GM21515 (cell line): Measurements from ENCODE around the gene ITGA7.

ENCODE experiments used
- ATAC-seq: cut with Tn5 transposase; IDR thresholded peaks from one replicate; pipeline ENCODE4 v1.9.1; 2021; ENCODE audit not compliant: unreplicated experiment

The ITGA7 gene, protein sequence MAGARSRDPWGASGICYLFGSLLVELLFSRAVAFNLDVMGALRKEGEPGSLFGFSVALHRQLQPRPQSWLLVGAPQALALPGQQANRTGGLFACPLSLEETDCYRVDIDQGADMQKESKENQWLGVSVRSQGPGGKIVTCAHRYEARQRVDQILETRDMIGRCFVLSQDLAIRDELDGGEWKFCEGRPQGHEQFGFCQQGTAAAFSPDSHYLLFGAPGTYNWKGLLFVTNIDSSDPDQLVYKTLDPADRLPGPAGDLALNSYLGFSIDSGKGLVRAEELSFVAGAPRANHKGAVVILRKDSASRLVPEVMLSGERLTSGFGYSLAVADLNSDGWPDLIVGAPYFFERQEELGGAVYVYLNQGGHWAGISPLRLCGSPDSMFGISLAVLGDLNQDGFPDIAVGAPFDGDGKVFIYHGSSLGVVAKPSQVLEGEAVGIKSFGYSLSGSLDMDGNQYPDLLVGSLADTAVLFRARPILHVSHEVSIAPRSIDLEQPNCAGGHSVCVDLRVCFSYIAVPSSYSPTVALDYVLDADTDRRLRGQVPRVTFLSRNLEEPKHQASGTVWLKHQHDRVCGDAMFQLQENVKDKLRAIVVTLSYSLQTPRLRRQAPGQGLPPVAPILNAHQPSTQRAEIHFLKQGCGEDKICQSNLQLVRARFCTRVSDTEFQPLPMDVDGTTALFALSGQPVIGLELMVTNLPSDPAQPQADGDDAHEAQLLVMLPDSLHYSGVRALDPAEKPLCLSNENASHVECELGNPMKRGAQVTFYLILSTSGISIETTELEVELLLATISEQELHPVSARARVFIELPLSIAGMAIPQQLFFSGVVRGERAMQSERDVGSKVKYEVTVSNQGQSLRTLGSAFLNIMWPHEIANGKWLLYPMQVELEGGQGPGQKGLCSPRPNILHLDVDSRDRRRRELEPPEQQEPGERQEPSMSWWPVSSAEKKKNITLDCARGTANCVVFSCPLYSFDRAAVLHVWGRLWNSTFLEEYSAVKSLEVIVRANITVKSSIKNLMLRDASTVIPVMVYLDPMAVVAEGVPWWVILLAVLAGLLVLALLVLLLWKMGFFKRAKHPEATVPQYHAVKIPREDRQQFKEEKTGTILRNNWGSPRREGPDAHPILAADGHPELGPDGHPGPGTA

DNA sequence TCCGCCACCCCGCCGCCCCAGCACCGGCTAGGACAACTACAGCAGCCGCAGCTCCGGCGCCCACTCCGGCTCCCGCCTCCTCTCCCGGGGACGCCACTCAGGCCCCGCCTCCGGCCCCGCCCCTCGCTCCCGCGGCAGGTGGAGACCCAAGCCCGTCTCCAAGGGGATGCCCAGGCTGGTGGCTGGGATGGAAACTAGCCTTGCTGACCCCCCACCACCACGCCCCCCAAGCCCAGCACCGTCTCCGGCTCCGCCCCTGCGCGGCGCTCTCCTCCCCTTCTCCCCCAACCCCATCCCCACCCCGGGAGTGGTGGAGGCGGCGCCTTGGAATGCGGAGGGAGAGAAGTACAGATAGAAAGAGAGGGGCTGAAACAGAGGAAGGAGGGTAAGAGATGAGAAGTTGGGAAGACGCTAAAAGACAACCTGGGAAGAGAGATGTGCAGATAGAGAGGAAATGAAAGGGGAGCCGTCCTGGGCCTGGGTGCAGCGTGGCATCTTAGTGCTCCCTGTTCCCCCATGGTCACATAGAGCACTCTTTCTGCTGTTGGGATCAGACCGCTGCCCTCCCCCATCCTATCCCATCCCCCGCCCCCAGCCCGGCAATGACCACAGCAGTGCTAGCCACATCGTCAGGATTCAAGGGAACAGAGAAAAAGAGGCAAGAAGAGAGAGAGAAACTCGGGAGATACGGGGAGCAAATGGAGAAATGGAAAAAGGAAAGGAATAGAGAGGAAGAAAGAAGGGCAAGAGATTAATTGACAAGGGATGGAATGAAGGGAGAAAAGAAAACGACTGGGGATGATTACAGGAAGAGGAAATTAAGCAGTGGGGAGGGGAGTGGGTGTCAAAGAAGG lies at the start of gene ITGA7:
Gene ITGA7 (minus strand): TSS at position 64 of the 854 bp plus-strand sequence. CDS start 222 bp downstream, outside the sequence.
- ATAC-seq: peak; percentile 54

DNA sequence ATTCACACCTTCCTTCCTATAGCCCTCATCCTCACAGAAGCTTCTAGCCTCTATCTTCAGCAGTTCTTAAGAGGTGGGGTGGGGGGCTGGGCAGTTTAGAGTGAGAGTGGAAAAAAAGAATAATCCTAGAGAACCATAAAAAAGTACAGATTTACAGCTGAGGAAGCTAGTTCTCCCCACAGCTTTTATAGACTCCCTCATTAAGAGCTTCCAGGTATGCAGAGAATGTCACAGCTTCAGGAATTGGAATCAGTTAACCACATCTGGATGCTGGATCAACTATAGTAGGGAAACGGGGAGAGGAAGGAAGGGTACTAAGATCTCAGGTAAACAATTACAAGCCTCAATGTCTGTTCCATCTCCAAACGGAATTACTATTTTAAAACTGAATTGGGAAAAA lies 47.5 kb upstream of the ITGA7 start:
- ATAC-seq: no peak

DNA sequence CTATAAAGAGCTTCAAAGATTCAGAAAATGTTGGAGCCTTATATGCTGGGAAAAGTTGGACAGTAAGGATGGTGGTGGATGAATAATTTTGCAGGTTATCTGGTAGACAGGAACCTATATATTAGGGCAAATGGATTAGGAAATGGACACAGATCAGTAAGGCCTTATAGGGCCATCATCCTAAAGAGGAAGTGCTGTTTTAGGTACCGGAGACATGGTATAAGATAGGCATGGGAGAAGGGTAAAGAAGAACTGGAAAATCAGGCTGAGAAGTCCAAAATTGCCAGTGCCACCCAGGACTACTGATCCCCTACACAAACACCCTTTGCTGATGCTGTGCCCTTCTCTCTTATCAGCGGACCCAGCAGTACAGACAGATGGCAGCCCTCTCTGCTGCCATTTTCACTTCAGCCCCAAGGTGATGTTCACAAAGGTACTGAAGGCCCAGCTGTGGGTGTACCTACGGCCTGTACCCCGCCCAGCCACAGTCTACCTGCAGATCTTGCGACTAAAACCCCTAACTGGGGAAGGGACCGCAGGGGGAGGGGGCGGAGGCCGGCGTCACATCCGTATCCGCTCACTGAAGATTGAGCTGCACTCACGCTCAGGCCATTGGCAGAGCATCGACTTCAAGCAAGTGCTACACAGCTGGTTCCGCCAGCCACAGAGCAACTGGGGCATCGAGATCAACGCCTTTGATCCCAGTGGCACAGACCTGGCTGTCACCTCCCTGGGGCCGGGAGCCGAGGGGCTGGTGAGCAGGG lies 40.7 kb upstream of the ITGA7 start:
- ATAC-seq: no peak

DNA sequence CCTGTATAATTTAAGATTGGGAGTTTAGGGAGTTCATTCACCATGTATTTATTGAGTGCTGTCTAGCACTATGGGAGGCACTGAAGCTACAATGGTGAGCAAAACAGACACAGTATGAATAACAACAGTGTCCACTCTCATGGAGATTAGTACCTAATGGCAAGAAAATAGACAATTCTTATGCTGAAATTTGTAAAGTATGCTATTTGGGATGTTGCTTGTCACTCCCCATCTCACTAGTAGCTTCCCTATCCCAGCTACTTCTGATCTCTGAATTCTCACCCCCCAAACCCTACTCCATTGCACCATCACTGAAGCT lies 39.2 kb upstream of the ITGA7 start:
- ATAC-seq: no peak

DNA sequence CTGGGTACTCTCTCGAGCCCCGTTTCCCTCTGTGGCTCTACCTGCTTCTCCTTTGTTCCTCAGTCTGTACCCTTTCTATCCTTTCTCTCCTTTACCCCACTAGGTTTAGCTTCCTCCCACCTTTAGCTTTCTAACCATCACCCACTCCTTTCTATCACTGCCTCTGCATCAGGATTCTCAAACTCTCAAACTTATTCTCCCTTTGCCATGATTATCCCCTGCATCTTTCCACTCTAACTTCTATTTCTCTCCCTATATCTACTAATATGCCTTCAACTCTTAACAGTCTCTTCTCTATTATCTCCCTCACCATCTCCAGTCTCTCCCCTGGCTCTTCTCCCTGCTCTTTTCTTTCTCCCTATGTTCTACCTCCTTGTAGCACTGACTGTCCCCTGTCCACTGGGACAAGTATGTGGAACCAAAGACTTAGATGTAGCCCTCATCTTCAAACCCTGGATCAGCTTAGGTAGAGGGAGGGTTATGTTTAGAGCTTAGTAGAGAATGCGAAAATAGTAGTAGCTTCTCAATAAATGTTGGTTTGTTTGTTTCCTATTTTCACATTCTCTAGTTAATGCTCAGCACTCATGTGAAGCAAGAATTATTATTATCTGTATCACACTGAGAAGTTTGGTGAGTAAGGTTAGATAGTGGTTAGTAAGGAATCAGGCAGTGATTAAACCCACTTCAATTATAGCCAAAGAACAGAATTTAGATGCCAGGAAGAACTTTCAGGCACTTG lies 38.6 kb upstream of the ITGA7 start:
- ATAC-seq: no peak

DNA sequence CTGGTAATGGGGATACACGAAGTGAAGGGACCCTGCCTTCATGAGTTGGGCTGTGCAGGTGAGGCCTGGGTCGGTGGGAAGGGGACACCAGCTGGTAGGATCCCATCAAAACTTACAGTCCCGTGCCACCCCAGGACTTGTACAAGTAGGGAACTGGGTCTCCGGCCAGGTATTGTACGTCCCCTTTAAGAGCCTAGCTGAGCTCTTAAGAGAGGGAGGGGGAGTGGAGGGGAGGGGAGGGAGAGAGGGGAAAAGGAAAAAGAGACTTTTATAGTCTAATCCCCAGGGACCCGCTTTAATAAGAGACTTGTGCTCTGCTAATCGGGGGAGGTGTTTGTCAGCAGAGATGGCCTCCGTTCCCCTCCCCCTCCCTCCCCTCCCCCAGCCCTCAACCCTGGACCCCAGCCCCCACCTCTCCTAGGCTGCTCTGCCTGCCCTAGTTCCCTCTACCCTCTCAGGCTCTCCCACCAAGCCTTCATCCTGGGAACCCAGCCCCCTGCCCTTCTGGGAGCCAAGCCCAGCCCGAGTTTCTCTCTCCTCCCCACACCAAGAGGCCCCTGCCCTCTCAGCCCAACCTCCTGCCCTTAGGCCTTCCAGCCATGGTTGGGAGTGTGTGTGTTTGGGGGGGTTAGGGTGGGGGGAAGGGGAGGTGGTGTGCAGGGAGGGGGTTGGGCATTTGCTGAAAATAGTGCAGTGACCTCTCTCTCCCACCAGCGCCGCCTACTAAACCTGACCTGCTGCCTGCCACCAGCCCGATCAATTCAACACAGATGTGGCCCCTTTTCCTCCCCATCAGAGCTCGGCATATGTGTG lies 37.9 kb upstream of the ITGA7 start:
- no peak for ATAC-seq

DNA sequence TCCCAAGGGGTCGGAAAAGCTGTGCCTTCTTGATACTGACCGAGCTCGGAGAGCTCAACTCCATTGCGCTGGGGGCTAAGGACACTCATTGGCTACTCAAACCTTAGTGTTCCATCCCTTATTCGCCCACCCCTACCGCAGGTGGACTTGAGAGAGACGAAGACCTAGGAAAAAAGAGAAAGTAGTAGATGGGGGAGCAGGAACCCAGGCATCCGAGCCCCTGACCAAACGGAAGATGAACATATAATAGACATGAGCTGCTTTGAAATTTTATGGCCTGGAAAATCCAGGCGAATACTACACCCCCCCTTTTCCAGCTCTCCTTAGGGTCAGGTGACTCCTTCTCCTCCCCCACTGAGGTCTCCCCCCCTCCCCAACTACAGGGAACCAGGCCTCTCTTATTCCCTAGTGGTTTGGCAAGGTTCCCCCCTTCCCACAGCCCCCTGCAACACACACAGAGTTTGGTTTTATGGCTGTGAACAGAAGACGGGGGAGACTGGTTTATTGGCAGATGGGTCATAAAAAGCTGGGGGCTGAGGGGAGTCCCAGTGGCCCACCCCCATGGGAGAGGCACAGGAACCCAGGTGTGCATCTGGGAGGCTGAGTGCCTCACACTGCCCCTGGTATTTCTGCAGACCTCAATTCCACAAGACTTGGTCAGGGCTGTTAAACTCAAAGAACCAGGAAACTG lies 36.8 kb upstream of the ITGA7 start:
- no peak for ATAC-seq

DNA sequence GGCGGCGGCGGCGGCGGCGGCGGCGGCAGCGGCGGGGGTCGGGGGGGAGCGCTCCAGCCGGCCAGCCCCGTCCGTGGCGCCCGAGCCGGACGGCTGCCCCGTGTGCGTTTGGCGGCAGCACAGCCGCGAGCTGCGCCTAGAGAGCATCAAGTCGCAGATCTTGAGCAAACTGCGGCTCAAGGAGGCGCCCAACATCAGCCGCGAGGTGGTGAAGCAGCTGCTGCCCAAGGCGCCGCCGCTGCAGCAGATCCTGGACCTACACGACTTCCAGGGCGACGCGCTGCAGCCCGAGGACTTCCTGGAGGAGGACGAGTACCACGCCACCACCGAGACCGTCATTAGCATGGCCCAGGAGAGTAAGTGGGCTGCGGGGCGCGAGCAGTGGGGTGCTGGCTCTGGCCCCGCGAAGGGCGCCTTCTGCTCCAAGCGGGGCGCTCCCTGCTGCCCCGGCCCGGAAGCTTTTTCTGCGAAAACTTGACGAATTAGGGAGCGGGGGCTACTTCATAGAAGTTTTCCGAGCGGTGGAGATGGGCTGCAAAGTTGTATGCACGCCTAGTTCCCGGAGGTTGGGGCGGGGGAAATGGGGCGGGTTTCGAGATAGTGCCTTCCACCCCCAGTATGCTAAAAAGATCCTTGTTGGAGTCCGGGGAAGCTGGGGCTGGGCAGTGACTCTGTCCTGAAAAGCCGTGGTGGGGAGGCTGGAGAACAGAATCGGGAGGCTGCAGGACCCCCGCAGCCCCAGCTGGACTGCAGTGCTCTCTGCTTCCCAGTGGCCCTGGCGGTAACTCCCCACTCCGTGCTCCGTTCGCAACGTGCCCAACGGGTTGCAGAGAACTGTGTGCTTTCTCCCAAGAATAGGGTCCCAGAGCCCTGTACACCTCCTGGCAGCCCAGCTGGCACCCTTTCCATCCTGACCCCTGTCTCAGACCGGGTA lies 36.0 kb upstream of the ITGA7 start:
- no peak for ATAC-seq

DNA sequence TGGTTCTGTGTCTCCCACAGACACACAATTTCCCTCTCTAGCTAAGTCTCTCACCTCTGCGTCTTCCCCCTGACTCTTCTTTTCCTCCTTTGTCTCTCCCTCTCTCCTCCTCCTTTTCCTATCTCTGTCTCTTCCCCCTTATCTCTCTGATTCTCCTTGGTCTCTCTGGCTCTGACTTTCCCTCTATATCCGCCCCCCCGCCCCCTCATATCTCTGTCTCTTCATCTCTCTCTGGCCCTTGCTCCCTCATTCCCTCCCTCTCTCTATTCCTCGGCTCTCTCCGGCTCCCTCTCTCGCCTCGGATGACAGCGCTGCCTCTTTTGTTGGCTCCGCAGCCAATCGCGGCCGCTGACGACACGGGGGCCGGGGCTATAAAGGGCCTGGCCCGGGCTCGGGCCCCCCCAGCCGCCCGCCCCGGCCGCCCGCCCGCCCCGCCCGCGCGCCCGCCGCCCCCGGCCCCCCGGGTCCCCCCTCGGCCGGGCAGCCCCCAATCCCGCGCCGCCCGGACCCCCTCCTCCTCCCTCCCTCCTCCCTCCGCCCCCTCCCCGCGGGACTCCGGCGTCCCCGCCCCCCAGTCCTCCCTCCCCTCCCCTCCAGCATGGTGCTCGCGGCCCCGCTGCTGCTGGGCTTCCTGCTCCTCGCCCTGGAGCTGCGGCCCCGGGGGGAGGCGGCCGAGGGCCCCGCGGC lies 35.2 kb upstream of the ITGA7 start, which contains the start of gene GDF11:
Gene GDF11 (plus strand): TSS at position 404 of the 687 bp plus-strand sequence. CDS start 195 bp downstream, at position 599.
- no peak for ATAC-seq

DNA sequence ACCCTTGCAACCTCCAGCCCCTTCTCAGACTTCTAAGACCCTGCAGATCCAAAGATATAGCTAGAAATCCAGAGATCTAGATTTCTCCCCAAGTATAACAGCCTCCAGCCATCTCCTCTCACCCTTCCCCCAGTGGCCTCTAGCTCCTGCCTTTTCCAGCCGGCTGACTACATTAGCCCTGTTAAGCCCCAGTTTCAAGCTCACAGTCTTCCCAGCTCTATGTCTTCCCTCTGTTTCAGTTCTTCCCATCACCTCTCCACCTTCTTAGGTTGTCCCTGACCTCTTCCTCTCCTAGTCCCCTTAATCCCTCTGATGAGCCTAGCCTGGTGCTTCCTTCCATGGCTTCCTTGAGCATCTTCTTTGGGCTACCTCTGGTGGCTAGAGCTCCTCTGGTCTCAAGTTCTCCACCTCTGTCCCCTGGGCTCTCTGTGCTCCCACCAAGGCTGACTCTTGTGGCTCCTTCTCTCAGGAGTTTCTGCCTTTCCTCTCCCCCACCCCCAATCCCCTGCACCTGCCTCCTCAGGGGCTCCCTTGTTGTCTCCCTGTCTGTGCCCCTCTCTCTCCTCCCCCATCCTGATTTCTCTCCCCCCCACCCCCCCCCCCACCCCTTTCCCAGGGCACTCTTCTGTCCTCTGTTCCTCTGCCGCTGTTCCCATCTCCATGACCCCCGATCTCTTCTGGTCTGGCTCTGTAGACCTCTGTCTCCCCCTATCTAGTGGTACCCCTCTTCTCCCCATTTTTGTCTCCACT lies 34.4 kb upstream of the ITGA7 start:
- no peak for ATAC-seq

DNA sequence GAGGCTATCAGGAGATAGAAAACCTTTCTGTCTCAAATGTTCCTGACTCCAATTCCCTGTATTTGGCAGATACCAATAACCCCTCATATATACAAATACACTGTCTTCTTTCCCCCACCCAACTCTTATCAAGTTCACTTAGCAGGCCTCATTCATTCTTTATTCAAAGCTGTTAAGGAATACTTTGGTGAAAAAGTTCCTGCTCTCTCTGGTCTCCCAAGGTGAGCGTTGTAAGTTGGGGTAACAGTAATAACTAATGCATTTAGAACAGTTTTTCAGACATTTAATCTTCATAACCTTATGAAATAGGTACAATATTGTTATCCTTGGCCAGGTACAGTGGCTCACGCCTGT lies 31.3 kb upstream of the ITGA7 start:
- no peak for ATAC-seq

DNA sequence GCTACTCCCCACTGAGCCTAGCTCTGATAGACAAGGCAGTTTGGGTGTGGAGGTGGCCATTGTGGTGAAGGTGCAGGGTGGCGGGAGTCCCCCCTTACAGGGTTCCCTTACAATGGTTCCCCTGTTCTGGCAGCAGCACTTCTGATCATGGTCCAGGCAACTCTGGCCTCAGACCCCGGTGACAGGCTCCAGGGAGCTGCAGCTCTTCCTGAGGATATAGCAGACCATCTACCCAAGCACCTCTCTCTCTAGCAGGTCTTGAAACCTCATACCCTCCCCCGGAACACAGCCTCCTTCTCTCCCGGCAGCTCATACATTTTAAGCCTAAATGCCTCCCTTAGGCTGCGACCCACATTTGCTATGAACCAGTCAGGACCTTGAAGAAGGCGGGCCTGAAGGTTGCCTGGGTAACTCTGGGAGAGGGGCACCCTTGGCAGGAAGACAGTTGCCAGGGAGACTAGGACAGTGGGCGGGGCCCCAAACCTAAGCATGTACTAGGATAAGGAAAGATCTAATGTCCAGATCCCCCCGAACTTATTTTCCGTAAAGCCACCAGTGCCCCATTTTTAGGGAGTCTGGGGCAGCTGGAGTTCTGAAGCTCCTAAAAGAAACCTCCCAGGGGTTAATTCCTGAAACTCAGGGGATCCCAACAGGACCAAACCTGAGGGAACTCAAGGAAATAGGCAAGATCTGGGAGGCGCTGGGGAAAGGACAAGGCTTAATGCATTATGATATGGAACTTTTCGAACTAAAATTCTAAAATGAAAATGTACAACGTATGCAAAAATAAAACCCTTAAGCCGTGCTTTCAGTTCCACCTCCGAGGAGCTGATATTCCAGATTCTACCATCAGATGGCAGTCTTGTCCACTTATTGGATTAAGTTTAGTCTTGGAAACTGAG lies 30.7 kb upstream of the ITGA7 start:
- ATAC-seq: peak; percentile 83

DNA sequence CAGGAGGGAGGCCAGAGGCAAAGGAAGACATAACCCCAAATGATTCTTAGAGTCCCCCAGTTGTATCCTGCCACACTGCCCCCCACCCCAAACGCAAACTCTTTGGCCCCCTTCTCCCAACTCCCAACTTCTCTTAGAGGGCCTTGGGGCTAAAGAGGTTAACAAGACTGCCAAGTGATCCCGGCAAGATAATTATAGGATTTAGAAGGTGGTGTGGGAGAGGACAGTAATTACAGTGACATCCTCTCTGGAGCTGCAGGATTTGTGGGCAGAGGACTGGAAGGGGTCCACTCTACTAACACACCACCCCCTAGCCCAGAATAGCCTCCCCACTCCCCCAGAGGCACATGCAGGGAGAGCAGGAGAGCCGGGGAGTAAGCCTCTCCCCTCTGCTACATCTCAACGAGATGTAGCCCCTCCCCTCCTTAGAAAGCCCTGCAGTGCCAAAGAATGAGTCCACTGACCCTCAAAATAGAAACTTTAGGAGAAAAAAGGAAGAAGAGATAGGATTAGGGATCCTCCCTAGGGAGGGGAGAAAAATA lies 29.9 kb upstream of the ITGA7 start:
- no peak for ATAC-seq
